Renal cortex interstitium (tissue), 11 donors: ENCODE measurements around the gene NACC1. TPM values are rescaled to one million over a fixed set of nuclear protein-coding genes. Genes with fewer than 3 reads are reported as not detected.

Source experiments
- DNase-seq, 11 donors: peaks; one replicate each; pipeline ENCODE4 v3.0.0-alpha.2; 2013; ENCODE audit warnings: low read depth in 9 of 11, low spot score in 4 of 11; ENCODE audit errors: extremely low read depth in 1 of 11
- polyA plus RNA-seq, 3 donors: library from polyadenylated mRNA; unstranded; fragments of 120-200 nt; gene quantifications; one replicate each; pipeline ENCODE4 v1.2.1, GENCODE V29; 2013; ENCODE audit not compliant: insufficient read length in 3 of 3

NACC1 gene
- polyA plus RNA-seq, 3 donors = 21.2 to 34.0 (median 30.5) TPM

DNA sequence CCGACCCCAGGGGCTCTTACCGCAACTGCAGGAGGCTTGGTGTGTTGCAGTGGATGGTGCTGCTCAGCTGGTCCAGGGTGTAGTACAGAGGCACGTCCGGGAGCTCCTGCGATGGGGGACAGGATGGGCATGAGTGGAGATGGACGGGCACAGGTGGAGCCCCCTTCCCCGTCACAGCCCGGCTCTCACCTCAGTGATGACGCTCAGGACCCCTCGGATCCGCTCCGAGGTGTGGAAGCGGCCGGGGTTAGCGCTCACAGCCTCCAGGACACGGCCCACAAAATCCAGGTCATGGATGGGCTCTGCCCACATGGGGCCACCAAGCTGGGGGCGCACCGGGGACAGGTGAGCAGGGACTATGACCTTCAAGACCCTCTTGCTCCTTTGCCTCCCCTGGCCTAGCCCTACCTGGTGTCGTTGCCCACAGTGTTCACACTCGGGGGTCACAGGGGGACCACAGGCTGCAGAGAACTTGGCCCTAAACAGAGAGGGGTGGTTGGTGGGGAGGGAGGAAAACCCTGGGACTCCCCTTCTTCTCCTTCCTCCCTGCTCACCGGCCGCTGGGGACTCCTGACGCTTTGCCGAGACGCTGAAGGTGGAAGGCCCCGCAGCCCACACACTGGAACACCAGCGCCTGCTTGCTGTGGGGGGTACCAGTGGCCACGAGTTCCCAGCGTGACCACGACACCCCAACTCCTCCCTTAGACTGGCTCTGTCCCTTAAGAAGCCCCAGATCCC lies 8.5 kb upstream of the NACC1 start:
- no peak for DNase-seq

DNA sequence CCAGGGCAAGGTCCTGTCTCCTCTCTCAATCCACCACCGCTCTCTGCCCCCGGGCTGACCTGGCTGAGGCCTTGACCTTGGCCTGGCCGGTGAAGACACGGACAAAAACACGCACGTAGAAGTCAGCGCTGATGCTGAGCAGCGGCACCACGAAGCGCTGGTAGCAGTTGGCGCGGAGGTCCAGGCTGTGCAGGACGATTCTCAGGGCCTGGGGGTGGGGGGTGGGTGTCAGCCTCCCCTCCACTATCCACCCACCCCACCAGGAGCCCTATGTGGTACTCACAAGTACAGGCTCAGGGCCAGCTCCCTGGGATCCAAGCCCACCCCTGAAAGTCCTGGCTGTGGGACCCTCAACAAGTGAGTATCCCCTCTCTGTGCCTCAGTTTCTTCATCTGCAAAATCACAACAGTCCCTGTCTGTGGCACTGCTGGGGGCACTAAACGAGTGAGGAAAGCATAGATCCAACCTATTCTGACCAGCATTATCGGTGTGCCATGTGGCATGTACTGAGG lies 7.9 kb upstream of the NACC1 start:
- DNase-seq = no peak

DNA sequence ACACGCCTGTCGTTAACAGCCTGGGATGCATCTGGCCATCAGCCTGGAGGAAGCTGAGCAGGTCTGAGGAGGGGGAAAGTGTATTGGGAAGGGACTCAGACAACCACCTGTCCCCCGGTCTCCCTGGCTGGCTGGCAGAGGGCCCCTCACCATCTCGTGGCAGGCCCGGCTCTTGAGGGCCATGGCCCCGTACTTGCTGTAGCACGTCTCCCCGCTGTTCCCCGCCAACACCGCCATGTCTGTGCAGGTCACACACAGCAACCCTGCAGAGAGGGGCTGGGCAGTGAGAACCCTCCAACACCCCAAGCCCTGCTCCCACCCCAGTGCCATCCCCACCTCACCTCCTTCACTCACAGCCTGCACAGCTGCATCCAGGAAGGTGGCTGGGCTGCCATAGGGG lies 5.5 kb upstream of the NACC1 start:
- no peak for DNase-seq

DNA sequence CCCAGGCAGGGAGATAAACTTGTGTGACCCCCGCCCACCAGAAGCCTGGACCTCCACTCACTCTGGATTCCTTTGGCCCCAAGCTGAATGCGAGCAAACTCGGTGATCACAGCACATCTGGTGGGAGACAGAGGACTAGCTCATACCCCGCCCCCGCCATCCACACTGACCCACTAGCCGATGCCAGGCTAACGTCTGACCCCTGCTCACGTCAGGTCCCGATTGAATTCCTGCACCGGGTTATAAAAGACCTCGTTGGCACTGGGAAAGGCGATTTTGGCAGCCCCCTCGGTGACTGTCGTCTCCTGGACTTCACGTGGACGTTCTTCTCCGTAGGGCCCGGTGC lies 2.2 kb upstream of the NACC1 start:
- no peak for DNase-seq

GRCh38 chr19:13116282-13117175 lies 1.5 kb upstream of the NACC1 start, which contains the start of gene TRMT1:
TRMT1 (minus strand) TSS chr19:13116740; CDS start chr19:13116399, 341 bp downstream.
- peak; percentile 78 to 93 (median 84) for DNase-seq

DNA sequence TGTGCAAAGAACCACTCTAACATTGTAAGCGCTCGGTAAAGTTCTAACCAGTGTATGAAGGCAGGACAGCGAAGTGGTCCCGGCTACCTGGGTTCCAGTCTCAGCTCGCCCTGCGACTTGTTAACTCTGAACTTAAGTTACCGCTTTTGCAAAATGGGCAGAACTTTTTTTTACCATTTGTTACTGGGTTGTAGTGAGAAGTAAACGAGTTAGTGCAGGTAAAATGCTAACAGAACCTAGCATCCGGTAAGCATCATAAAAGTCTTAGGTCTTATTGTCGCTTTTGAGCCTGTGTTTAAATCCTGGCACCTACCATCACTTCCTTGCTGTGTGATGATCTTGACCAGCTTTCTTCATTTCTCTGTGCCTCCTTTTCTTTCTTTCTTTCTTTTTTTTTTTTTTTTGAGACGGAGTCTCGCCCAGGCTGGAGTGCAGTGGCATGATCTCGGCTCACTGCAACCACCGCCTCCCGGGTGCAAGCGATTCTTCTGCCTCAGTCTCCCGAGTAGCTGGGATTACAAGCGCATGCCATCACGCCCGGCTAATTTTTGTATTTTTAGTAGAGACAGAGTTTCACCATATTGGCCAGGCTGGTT lies 790 bp upstream of the NACC1 start:
- no peak for DNase-seq

DNA sequence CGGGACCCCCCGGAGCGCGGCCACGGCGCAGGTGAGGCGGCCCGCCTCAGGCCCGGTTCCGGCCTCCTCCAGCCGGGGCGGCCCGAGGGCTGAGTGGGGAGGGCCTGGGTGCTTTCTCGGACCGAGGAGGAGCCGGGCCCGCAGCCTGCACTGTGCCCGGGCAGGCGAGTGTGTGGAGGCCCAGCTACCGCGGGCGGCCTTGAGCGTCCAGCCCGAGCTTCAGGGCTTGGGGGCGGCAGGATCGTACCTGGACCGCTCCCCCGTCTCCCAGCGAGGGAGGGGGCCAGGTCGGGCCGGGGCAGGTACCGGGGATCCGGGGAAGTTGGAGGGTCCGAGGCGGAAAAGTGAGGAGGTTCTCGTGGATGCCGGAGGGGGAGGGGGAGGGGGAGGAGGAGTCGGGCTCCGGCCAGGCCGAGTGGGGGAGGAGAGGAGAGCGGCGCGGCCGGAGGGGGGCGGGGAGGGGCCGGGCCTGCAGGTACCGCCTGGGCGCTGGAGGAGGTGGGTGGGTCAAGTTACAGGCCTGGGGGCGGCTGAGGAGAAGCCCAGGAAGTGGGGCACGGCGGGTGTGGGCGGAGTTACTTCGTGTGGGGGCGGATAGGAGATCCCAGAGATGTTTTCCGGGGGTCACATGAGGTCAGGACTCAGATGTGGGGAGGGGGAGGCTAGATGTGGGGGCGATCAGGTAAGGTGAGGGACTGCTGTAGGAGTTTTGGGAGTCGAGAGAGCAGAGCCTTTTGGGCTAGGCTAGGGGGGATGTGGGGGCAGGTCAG lies 545 bp downstream of the NACC1 start:
- peak in 2 of 11 donors; percentile 68 to 75 for DNase-seq

DNA sequence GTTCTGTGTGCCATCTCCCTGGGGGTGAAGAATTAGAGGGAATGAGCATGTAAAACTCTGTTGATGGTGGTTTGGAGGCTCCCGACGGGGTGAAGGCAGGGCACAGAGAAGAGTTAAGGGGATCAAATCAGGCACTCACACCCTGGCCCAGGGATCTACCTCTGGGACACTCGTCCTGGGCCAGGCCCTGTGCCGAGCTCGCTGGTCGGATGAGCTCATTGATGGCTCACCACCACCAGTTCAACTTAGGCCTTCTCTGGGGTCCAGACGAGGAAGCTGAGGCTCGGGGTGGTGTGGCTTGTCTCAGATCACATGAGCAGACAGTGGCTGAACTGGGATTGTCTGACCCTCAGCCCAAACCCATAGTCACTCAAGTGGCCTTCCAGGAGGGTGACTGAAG lies 1.6 kb downstream of the NACC1 start:
- DNase-seq = no peak

DNA sequence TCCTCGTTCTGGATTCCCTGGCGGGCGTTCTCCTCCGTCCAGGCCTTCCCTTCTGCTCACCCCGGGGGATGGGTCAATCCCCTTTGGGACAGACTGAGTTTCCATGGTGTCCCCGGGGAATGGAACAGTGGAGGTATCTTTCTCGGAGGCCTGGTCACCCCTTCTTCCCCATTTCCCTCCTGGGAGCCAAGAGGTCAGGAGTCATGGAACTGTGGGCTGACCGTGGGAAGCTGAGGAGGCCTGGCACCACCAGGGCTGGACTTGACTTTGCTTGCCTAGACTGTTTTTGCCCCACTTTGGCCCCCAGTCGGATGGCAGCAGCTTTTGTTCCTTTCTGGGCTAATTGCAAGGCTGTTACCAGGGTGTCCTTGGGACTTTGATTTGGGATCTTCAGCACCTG lies 2.0 kb downstream of the NACC1 start:
- DNase-seq = no peak

DNA sequence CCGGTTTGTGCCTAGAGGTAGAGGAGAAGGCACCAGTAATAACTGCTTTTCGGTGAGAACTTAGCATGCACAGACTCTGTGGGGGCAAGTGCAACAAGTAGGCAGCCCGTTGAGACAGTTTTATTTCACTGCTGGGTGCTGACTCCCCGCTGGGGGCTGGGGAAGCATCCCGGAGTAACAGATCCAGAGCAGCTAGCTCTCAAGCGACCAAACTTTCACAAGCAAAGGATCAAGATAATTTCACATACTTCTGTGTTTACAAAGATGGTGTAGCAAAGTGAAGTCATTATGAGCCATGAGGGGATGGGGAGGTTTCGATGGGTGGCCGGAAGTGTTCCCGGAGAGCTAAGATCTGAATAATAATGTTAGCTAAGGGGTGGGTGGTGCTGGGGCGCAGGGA lies 2.8 kb downstream of the NACC1 start:
- DNase-seq = no peak

GRCh38 chr19:13121551-13122274 lies 3.6 kb downstream of the NACC1 start:
- DNase-seq = no peak

- no peak for DNase-seq
Observed at GRCh38 chr19:13122275-13122878, 4.3 kb downstream of the NACC1 start.

- DNase-seq = no peak
Observed at GRCh38 chr19:13122980-13123957, 5.2 kb downstream of the NACC1 start.

DNA sequence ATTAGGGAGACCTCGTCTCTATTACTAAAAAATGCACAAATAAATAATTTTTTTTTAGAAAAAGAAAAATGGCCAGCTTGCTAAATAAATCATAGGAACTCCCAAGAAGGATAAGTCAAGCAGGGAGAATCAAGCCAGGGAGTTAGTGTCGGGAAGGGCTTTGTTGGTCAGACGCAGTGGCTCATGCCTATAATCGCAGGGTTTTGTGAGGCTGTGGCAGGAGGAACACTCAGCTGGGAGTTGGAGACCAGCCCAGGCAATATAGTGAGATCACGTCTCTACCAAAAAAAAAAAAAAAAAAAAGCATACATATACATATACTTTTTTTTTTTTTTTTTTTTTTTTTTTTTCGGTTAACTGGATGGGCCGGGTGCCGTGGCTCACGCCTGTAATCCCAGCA lies 9.0 kb downstream of the NACC1 start:
- no peak for DNase-seq

GRCh38 chr19:13127811-13128575 lies 9.9 kb downstream of the NACC1 start:
- DNase-seq = no peak

- no peak for DNase-seq
Observed at GRCh38 chr19:13128583-13128982, 10.5 kb downstream of the NACC1 start.
